Activated CD4-positive, alpha-beta T cell treated with anti-CD3 and anti-CD28 coated beads, Interleukin-2, amount 10 ng/mL, durations not matched to agents 7 days and 5 days (primary cell): ENCODE results near the gene RPS25. TPM values are rescaled to one million over a fixed set of nuclear protein-coding genes. Genes with fewer than 3 reads are reported as not detected.
"Not testable (repeated sequence)": the region's sequence is repeated elsewhere in the genome, so short reads cannot be mapped to it uniquely, and the experiment has no call there.

Experiments
- CTCF ChIA-PET: fragments of 350-600 bp; sonication (Branson Sonifier 250); formaldehyde crosslinking; loops from one replicate; lab custom pipeline; 2021; ENCODE audit warnings: antibody characterized with exemption; lab: Charles Lee
- POLR2A ChIA-PET: fragments of 350-600 bp; sonication (Branson Sonifier 250); formaldehyde crosslinking; loops from one replicate; lab custom pipeline; 2021; ENCODE audit warnings: antibody characterized with exemption; lab: Charles Lee
- DNase-seq: peaks from one replicate; pipeline ENCODE4 v3.0.0-alpha.2; 2020
- H3K27ac Mint-ChIP-seq: one replicate; pipeline ENCODE4 v1.8.0; 2021; ENCODE audit warnings: mild to moderate bottlenecking, moderate library complexity, mixed read lengths
- H3K27me3 Mint-ChIP-seq: one replicate; pipeline ENCODE4 v1.8.0; 2021; ENCODE audit warnings: mixed read lengths
- H3K36me3 Mint-ChIP-seq: one replicate; pipeline ENCODE4 v1.8.0; 2021; ENCODE audit warnings: low read depth, mixed read lengths
- H3K4me1 Mint-ChIP-seq: one replicate; pipeline ENCODE4 v1.8.0; 2021; ENCODE audit warnings: mixed read lengths
- H3K4me3 Mint-ChIP-seq: one replicate; pipeline ENCODE4 v1.8.0; 2021; ENCODE audit warnings: mild to moderate bottlenecking, moderate library complexity, mixed read lengths
- H3K9me3 Mint-ChIP-seq: one replicate; pipeline ENCODE4 v1.8.0; 2021; ENCODE audit warnings: mixed read lengths
- microRNA-seq: library from miRNA; unstranded; fragments of <30 nt; microRNA quantifications from one replicate; pipeline ENCODE4 v1.2.0, GENCODE V29; 2021; ENCODE audit warnings: borderline microRNAs expressed, borderline replicate concordance
- total RNA-seq, 2 experiments: library from RNA; stranded (reverse); gene quantifications; one replicate each; pipeline ENCODE4 v1.2.3, GENCODE V29; 2021

Gene RPS25
- total RNA-seq, 2 experiments from 2014 or later: 1,054 to 1,196 TPM

DNA sequence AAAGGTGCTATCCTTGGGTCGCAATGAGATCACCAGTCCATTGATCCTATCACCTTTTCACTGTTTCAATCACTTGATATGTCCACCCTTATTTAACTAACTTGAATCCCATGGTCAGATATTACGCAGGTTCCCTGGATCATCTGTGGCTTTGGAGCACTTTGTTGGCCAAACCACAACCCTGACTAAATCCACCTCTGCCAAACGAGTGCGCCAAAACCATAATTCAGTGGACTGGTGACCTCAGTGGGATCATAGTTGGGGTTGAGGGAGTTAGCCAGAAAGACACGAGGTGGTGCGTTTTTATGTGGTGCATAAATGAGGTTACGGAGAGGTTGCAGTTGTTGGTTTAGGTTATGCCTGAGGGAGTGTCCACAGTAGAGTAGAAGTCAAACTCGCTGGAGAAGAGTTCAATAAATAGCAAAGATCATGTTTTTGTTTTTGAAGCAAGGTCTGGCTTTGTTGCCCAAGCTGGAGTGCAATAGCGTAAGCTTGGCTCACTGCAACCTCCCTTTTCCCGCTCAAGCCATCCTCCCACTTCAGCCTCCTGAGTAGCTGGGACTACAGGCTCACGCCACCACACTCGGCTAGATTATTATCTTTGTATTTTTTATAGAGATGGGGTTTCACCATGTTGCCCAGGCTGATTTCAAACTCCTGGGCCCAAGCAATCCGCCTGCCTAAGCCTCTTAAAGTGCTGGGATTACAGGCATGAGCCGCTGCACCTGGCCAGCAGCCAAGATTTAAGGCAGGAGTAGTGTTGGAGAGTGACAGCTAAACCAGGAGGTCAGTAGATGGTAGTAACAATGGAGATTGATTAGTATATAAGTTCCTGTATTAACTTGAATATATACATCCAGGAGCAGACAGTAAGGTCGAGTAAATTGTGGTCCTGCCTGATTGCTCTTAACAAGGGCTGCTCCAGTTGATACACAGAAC, 42.1 kb downstream of the RPS25 start:
- no peaks in the 10 kb centered on the region for H3K4me1 Mint-ChIP-seq
- no peak overlapping the region for H3K4me3 Mint-ChIP-seq
- H3K36me3 Mint-ChIP-seq: no peaks in the 10 kb centered on the region
- DNase-seq: no peak
- ChIA-PET POLR2A (interaction anchor here (0.5 kb wide), 1 partner anchor 8 kb away, joined by 7 read pairs; no protein-coding TSS in a partner anchor), CTCF (no interaction called here)
- H3K27ac Mint-ChIP-seq: no peak overlapping the region
- H3K27me3 Mint-ChIP-seq: peaks cover 23% of the 10 kb centered on the region
- H3K9me3 Mint-ChIP-seq: no peaks in the 10 kb centered on the region

DNA sequence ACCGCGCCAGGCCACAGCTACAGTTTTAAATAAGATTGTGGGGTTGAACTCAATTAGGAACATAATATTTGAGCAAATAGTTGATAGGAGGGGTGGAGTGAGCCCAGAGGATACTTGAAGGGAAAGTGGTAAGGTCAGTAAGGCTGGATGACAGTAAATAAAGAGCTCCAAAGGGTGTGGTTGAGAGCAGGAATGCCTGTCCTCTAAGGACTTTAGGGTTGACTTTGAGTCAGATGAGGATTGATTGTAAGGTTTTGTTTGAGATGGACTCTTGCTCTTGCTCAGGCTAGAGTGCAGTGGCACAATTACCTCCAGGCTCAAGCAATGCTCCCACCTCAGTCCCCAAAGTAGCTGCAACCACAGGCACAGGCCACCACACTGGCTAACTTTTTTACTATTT, 44.2 kb downstream of the RPS25 start:
- DNase-seq: no peak
- POLR2A ChIA-PET: no interaction called here
- peaks cover 25% of the 10 kb centered on the region for H3K27me3 Mint-ChIP-seq
- no peak overlapping the region for H3K4me3 Mint-ChIP-seq
- no peaks in the 10 kb centered on the region for H3K36me3 Mint-ChIP-seq
- CTCF ChIA-PET: interaction anchor here (0.9 kb wide), 1 partner anchor 31 kb away, joined by 3 read pairs; no protein-coding TSS in a partner anchor
- no peak overlapping the region for H3K27ac Mint-ChIP-seq
- H3K4me1 Mint-ChIP-seq: no peaks in the 10 kb centered on the region
- no peaks in the 10 kb centered on the region for H3K9me3 Mint-ChIP-seq

DNA sequence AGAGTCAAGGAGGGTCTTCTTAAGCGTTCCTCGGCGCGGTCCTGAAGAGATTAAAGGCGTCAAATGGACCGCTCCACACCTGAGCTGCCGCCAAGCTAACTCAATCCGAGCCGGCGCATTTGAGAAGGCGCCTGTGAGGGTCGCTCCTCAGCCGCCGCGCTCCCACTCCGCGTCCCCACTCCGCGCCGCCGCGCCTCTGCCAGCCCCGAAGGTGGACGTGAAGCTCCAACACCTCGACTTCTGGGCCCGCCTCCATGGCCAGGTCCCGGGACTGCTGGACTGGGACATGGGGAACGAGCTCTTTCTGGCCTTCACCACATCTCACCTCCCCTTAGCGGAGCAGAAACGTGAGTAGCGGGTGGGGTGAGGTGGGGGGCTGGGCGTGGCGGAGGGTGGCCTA, 46.5 kb downstream of the RPS25 start, which contains the start of gene FOXR1:
TSS of gene FOXR1 (plus strand) at position 116 of the 400 bp plus-strand sequence. CDS start at position 287, 171 bp downstream.
- H3K36me3 Mint-ChIP-seq: no peaks in the 10 kb centered on the region
- no peak within 1 kb of the TSS for H3K4me3 Mint-ChIP-seq
- CTCF ChIA-PET: interaction anchor here (0.6 to 0.7 kb wide), 2 partner anchors 11 to 19 kb away, joined by 3 read pairs; no protein-coding TSS in a partner anchor
- no peaks in the 10 kb centered on the region for H3K4me1 Mint-ChIP-seq
- H3K27ac Mint-ChIP-seq: no peak within 1 kb of the TSS
- H3K9me3 Mint-ChIP-seq: no peaks in the 10 kb centered on the region
- POLR2A ChIA-PET: no interaction called here
- peaks cover 25% of the 10 kb centered on the region for H3K27me3 Mint-ChIP-seq
- no peak for DNase-seq

DNA sequence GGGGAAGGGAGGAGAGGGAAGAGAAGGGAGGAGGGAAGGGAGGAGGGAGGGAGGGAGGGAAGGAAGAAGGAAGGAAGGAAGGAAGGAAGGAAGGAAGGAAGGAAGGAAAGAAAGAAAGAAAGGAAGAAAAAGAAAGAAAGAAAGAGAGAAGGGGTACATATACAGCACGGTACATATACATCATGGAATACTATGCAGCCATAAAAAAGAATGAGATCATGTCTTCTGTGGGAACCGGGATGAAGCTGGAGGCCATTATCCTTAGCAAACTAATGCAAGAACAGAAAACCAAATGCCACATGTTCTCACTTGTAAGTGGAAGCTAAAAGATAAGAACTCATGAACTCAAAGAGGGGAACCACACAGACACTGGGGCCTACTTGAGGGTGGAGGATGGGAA, 48.6 kb downstream of the RPS25 start:
- peaks cover 11% of the 10 kb centered on the region for H3K27me3 Mint-ChIP-seq
- POLR2A ChIA-PET, H3K9me3 Mint-ChIP-seq, H3K4me3 Mint-ChIP-seq, H3K27ac Mint-ChIP-seq, H3K4me1 Mint-ChIP-seq, DNase-seq, H3K36me3 Mint-ChIP-seq: not testable (repeated sequence)
- CTCF ChIA-PET: interaction anchor here (0.6 kb wide), 1 partner anchor 254 kb away, joined by 3 read pairs; no protein-coding TSS in a partner anchor

Small RNA genes within 50 kb of the gene (microRNA-seq; reads per million reads assigned to microRNA genes)
- not detected for gene MIR3656

Other genes with a start within 250 kb of the RPS25 start
- 100 to 1,000 TPM; 163 to 180 TPM for gene DDX6, start 227.2 kb downstream of the RPS25 start, total RNA-seq
- gene CXCR5, start 134.5 kb downstream of the RPS25 start, total RNA-seq: under 1 TPM; 0.50 to 0.52 TPM
- gene BCL9L, start 92.4 kb downstream of the RPS25 start, total RNA-seq: 100 to 1,000 TPM; 103 to 109 TPM
- under 1 TPM in 1 of 2 experiments, not detected in 1; 0.60 TPM for gene UPK2, start 62.0 kb downstream of the RPS25 start, total RNA-seq
- not detected for gene FOXR1, start 46.6 kb downstream of the RPS25 start, total RNA-seq
- gene CENATAC, start 20.2 kb downstream of the RPS25 start, total RNA-seq: 10 to 100 TPM; 40.4 to 47.2 TPM
- 10 to 100 TPM; 58.5 to 65.4 TPM for gene TRAPPC4, start 423 bp upstream of the RPS25 start, total RNA-seq
- 10 to 100 TPM; 17.9 to 19.4 TPM for gene SLC37A4, start 12.5 kb upstream of the RPS25 start, total RNA-seq
- 100 to 1,000 TPM; 117 to 119 TPM for gene HYOU1, start 38.9 kb upstream of the RPS25 start, total RNA-seq
- gene VPS11, start 49.5 kb upstream of the RPS25 start, total RNA-seq: 10 to 100 TPM; 39.7 to 40.0 TPM
- 10 to 100 TPM; 21.6 to 23.2 TPM for gene HMBS, start 66.5 kb upstream of the RPS25 start, total RNA-seq
- gene DPAGT1, start 83.5 kb upstream of the RPS25 start, total RNA-seq: 10 to 100 TPM; 48.7 to 60.3 TPM
- 10 to 100 TPM; 28.4 to 30.0 TPM for gene C2CD2L, start 89.0 kb upstream of the RPS25 start, total RNA-seq
- gene HINFP, start 103.2 kb upstream of the RPS25 start, total RNA-seq: 10 to 100 TPM; 47.6 to 48.0 TPM
- under 1 TPM in 1 of 2 experiments, not detected in 1; 0.15 TPM for gene ABCG4, start 130.7 kb upstream of the RPS25 start, total RNA-seq
- 10 to 100 TPM; 24.2 to 28.5 TPM for gene NLRX1, start 150.4 kb upstream of the RPS25 start, total RNA-seq
- under 1 TPM; 0.57 to 0.58 TPM for gene NHERF4, start 167.1 kb upstream of the RPS25 start, total RNA-seq
- gene CBL, start 188.0 kb upstream of the RPS25 start, total RNA-seq: 10 to 100 TPM; 45.1 to 53.9 TPM